GM19240 (cell line): Measurements from ENCODE around the gene RSAD1.

Source experiments
- DNase-seq: peaks from one replicate; pipeline ENCODE4 v3.0.0; 2011; ENCODE audit warnings: low spot score; ENCODE audit not compliant: insufficient read length

Gene RSAD1

GRCh38 chr17:50458270-50458669 is 20.4 kb upstream of the RSAD1 start:
- no peak for DNase-seq

GRCh38 chr17:50458701-50459676 is 19.7 kb upstream of the RSAD1 start:
- DNase-seq: no peak

GRCh38 chr17:50459756-50460155 is 18.9 kb upstream of the RSAD1 start:
- no peak for DNase-seq

GRCh38 chr17:50460831-50461526 is 17.7 kb upstream of the RSAD1 start:
- DNase-seq: no peak

- DNase-seq: no peak
Observed at GRCh38 chr17:50461550-50462132, 17.0 kb upstream of the RSAD1 start.

GRCh38 chr17:50462446-50462845 is 16.2 kb upstream of the RSAD1 start:
- no peak for DNase-seq

GRCh38 chr17:50464121-50464520 is 14.5 kb upstream of the RSAD1 start:
- no peak for DNase-seq

- DNase-seq: no peak
Observed at GRCh38 chr17:50464736-50465135, 13.9 kb upstream of the RSAD1 start.

- no peak for DNase-seq
Observed at GRCh38 chr17:50465171-50465570, 13.5 kb upstream of the RSAD1 start.

- no peak for DNase-seq
Observed at GRCh38 chr17:50465635-50466034, 13.0 kb upstream of the RSAD1 start.

GRCh38 chr17:50466371-50467113 is 12.1 kb upstream of the RSAD1 start:
- DNase-seq: no peak

- no peak for DNase-seq
Observed at GRCh38 chr17:50467114-50467854, 11.4 kb upstream of the RSAD1 start.

GRCh38 chr17:50467855-50468303 is 10.8 kb upstream of the RSAD1 start:
- DNase-seq: no peak

- DNase-seq: no peak
Observed at GRCh38 chr17:50468304-50469207, 10.1 kb upstream of the RSAD1 start, which contains the start of gene CHAD. Gene CHAD (minus strand): TSS chr17:50468880. CDS start chr17:50468813, 67 bp downstream.

GRCh38 chr17:50469208-50469605 is 9.5 kb upstream of the RSAD1 start:
- no peak for DNase-seq

GRCh38 chr17:50469671-50470305 is 8.9 kb upstream of the RSAD1 start:
- DNase-seq: no peak

- no peak for DNase-seq
Observed at GRCh38 chr17:50470426-50470825, 8.2 kb upstream of the RSAD1 start.

- DNase-seq: no peak
Observed at GRCh38 chr17:50471009-50471905, 7.4 kb upstream of the RSAD1 start.
